GM12872 (cell line): ENCODE data around the gene GLRX3.

ENCODE experiments used
- TF ChIP-seq, protein P1 (sequence below): IDR thresholded peaks from 3 replicates; pipeline ENCODE4 v1.5.1; 2011; ENCODE audit warnings: low read depth, mild to moderate bottlenecking, low read length, moderate library complexity; ENCODE audit not compliant: insufficient read depth

The GLRX3 gene

DNA sequence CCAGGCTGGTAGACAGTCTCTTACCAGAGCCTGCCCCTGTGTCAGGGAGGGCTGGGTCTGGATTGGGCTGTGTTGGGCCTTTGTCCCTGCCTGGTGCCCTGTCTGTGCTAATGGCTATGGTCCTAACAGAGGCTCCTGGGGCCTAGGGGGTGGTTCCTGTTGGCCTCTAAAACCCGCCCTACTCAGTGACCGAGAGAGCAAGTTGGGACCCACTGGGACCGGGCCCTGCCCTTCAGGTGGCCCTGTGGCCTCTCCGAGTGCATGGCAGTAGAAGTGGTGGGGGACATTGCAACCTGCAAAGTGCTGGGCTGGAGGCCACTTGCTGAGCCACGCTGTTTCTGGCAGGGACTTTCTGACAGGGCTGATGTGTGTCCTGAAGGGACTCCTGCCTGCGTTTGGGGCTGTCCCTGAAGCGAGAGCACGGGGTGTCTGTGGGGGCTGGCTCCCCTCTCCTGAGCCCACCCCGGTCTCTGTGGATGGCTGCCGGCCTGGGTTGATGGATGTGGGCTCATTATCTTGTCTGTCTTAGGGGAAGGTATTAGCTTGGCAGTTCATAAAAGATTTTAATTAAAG is 56.2 kb downstream of the GLRX3 start:
- TF ChIP-seq, protein P1, sequence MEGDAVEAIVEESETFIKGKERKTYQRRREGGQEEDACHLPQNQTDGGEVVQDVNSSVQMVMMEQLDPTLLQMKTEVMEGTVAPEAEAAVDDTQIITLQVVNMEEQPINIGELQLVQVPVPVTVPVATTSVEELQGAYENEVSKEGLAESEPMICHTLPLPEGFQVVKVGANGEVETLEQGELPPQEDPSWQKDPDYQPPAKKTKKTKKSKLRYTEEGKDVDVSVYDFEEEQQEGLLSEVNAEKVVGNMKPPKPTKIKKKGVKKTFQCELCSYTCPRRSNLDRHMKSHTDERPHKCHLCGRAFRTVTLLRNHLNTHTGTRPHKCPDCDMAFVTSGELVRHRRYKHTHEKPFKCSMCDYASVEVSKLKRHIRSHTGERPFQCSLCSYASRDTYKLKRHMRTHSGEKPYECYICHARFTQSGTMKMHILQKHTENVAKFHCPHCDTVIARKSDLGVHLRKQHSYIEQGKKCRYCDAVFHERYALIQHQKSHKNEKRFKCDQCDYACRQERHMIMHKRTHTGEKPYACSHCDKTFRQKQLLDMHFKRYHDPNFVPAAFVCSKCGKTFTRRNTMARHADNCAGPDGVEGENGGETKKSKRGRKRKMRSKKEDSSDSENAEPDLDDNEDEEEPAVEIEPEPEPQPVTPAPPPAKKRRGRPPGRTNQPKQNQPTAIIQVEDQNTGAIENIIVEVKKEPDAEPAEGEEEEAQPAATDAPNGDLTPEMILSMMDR, result no peak

DNA sequence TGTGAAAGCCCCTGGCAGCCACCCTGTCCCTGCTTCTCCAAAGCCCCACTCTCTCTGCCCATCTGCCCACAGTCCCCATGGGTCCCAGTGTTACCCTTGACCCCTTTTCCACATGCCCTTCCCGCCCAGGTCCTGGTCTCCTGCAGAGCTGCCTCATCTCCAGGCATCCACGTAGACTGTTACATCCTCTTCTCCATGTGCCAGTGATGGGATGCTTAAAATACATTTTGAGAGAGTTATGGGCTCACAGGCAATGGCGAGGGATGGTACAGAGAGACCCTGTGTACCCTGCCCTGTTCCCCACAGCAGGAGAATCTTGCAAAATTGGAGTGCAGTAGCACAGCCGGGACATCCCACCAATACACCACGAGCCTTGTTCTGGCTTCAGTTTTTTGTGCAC is 56.8 kb downstream of the GLRX3 start:
- TF ChIP-seq, protein P1, result no peak

DNA sequence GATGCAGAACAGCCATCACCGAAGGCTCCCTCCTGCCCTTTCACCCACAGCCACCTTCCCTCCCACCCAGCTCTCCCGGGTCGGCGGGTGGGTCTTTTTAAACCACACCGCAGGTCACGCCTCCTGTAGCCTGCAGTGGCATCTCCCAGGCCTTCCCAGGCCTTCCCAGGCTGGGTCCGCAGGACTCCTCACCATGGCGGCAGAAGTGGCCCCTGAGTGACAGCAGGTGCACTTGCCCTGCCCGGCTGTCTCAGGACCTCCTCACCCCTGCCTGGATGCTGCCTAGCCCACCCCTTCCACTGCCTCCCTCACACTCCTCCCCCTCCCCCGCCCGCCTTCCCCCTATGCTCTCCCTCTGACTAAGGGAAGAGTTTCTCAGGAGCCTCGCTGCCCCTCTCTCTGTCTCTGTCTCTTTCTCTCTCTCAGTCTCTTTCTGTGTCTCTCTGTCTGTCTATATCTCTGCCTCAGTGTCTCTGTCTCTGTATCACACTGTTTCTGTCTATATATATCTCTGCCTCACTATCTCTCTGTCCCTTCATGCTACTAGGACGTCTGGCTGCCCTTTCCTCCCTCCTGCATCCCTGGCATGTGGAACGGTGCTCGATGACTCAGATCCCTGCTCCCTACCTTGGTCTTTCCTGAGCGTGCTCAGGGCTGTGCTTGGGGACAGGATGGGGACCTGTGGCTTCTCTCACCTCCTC is 57.5 kb downstream of the GLRX3 start:
- TF ChIP-seq, protein P1, result no peak

DNA sequence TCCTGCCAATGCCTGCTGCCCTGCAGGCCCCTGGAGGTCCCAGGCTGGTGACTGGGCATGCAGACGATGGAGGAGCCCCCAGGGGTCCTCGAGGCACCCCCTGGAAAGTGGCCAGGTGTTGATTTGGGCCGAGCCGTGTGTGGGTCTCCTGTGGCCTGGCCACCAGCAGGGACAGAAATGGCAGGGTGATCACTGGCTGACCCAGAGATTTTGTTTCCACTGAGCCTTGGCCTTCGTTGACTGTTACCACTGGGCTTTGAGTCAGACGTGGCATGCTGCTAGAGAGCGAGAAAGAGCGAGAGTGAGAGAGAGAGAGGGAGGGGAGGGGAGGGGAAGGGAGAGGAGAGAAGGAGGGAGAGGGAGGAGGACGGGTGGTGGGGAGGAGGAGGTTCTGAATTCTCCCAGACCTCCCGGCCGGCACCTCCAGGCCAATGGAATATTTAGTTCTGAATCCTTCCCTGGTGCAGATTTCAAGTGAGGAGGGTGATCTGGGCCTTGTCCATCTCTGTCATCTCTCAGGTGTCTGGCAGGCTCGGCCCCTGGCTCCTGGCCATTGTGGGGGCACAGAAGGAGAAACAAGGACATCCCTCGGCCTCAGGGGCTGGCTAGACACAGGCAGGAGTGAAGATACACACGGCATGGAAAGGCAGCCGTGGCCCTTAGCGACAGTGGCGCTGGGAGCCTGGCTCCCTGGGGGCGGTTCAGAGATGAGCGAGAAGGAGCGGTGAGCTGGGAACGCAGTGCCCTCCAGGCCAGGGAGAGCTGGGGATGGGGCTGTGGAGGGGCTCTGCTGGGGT is 58.2 kb downstream of the GLRX3 start:
- TF ChIP-seq, protein P1, result no peak

DNA sequence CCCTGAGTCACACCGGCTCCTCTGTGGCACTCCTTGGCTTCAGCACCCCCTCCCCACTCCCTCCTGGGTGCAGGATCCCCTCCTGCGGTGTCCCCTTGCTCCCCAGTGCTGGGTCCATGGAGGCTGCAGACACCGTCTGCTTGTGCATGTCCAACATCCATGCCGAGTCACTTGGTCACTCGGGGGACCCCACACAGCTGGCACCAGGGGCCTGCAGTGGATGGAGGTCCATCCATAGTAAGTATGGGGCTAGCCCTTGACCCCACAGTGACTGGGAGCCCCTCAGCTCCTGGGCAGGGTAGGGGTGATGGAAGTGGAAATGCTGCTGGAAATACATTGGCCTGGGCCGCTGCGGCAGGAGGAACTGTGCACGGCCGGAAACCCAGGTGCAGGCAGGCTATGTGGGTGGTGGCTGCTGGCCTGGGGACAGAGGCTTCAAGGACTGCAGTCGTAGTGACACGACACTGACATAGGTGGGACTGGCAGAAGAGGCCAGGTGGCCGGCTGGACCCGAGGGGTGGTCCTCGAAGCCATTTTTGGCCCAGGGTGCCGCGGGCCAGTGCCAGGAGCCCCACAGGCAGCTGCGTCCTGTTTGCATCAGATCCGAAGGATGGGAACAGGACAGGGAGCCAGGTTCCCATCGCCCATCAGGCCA is 58.9 kb downstream of the GLRX3 start:
- TF ChIP-seq, protein P1, result no peak

DNA sequence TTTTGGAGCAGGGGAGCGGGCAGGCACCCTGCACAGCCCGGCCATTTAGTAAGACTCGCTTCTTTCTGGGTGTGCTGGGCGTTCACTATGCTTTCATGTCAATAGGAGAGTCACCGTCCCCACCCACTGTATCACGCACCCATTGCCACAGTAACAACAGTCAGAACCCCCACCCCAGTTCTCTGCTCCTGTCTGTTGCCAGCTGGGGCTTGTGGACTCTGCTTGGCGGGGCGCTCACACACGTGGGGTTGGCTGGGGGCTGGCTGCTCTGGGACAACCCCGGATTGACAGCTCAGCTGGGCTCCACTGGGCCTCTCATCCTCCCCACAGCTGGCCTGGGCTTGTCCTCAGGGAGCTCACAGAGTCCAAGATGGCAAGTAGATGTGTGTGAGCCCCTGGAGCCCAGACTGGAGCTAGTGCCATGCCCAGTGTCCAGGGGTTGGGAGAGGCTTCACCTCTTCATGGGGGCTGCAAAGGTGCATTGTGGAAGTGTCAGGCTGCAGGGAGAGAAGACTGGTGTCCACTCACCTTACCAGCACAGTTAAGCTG is 59.6 kb downstream of the GLRX3 start:
- TF ChIP-seq, protein P1, result no peak
